ENCODE measurements around the gene TMEM45B.

DNA sequence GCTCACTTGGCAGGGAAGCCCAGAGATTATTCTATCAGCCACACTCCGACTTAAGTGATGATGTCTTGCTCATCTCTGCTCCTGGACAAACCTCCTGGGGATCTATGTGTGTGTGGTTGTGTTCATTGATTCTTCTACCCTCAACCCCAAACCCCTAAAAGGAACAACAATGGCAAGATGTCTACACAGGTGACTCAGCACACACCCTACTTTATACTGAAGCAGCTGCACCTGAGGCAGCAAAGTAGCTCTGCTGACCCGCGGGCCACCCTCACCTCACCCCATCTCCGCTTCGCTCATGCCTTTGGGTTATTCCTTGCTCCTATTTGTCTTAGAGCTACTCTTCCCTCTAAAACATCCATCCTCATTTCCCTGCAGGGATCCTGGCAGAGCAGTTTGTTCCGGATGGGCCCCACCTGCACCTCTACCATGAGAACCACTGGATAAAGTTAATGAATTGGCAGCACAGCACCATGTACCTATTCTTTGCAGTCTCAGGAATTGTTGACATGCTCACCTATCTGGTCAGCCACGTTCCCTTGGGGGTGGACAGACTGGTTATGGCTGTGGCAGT lies 38.7 kb downstream of the TMEM45B start:
- TF ChIP-seq, protein P1, sequence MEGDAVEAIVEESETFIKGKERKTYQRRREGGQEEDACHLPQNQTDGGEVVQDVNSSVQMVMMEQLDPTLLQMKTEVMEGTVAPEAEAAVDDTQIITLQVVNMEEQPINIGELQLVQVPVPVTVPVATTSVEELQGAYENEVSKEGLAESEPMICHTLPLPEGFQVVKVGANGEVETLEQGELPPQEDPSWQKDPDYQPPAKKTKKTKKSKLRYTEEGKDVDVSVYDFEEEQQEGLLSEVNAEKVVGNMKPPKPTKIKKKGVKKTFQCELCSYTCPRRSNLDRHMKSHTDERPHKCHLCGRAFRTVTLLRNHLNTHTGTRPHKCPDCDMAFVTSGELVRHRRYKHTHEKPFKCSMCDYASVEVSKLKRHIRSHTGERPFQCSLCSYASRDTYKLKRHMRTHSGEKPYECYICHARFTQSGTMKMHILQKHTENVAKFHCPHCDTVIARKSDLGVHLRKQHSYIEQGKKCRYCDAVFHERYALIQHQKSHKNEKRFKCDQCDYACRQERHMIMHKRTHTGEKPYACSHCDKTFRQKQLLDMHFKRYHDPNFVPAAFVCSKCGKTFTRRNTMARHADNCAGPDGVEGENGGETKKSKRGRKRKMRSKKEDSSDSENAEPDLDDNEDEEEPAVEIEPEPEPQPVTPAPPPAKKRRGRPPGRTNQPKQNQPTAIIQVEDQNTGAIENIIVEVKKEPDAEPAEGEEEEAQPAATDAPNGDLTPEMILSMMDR (IDR thresholded peaks at IDR 0.05), result no peak
- TF ChIP-seq POLR2AphosphoS5 (IDR thresholded peaks at IDR 0.05) (no peak), POLR2A (IDR thresholded peaks at IDR 0.05) (no peak), EP300 (IDR thresholded peaks at IDR 0.05) (no peak)

Measured in upper lobe of left lung (tissue), 4 donors.